CD4-positive, alpha-beta T cell (primary cell): Measurements from ENCODE around the gene EDEM3. TPM values are rescaled to one million over a fixed set of nuclear protein-coding genes. Genes with fewer than 3 reads are reported as not detected.
A peak's percentile ranks its signal among the peaks of the same experiment; 100 is the strongest.

ENCODE experiments used
- ATAC-seq: fragments of 200-7000 bp; cut with Tn5 transposase; one replicate; pipeline ENCODE4 v1.10.0; 2022; ENCODE audit warnings: mild to moderate bottlenecking; ENCODE audit not compliant: poor library complexity
- CTCF ChIA-PET: fragments of 350-600 bp; sonication (Branson Sonifier 250); formaldehyde crosslinking; loops from one replicate; lab custom pipeline; 2021; ENCODE audit warnings: antibody characterized with exemption, inconsistent platforms; lab: Charles Lee
- POLR2A ChIA-PET: fragments of 350-600 bp; sonication (Branson Sonifier 250); formaldehyde crosslinking; loops from one replicate; lab custom pipeline; 2021; ENCODE audit warnings: antibody characterized with exemption, inconsistent platforms; lab: Charles Lee
- DNase-seq, 14 experiments: peaks; one replicate each; pipeline ENCODE4 v3.0.0-alpha.2; 2013 to 2020; ENCODE audit warnings: mixed read lengths in 2 of 14
- H3K27ac ChIP-seq, 2 donors: one replicate each; pipeline versions ENCODE4 v1.5.1 to v1.7.0; 2013; ENCODE audit warnings: low read length in 2 of 2, low read depth in 1 of 2, mild to moderate bottlenecking in 1 of 2
- H3K27me3 ChIP-seq, 2 experiments: 1 replicate in 1 of 2; 2 replicates in 1 of 2; pipeline versions ENCODE4 v1.6.1 to v1.7.0; 2013; ENCODE audit warnings: low read length in 2 of 2, control low read depth in 1 of 2, mild to moderate bottlenecking in 1 of 2, moderate library complexity in 1 of 2; ENCODE audit not compliant: insufficient read depth in 2 of 2, control insufficient read depth in 1 of 2
- H3K36me3 ChIP-seq: one replicate; pipeline ENCODE4 v1.6.1; 2013; ENCODE audit warnings: low read length, control low read depth; ENCODE audit not compliant: insufficient read depth
- H3K4me1 ChIP-seq: one replicate; pipeline ENCODE4 v1.6.1; 2013; ENCODE audit warnings: low read length, control low read depth; ENCODE audit not compliant: insufficient read depth
- H3K4me3 ChIP-seq: one replicate; pipeline ENCODE4 v1.5.1; 2013; ENCODE audit warnings: mild to moderate bottlenecking, low read length, moderate library complexity
- H3K9me3 ChIP-seq, 2 experiments: 1 replicate in 1 of 2; 2 replicates in 1 of 2; pipeline versions ENCODE4 v1.6.1 to v1.7.0; 2013; ENCODE audit warnings: low read length in 2 of 2, mild to moderate bottlenecking in 2 of 2, control low read depth in 1 of 2, moderate library complexity in 1 of 2; ENCODE audit not compliant: control insufficient read depth in 1 of 2, insufficient read depth in 1 of 2
- H3K27ac Mint-ChIP-seq: one replicate; pipeline ENCODE4 v1.8.0; 2020; ENCODE audit warnings: mixed read lengths
- H3K27me3 Mint-ChIP-seq: one replicate; pipeline ENCODE4 v1.8.0; 2021; ENCODE audit warnings: mixed read lengths
- H3K36me3 Mint-ChIP-seq: one replicate; pipeline ENCODE4 v1.8.0; 2021; ENCODE audit warnings: low read depth, mixed read lengths
- H3K4me1 Mint-ChIP-seq: one replicate; pipeline ENCODE4 v1.8.0; 2021; ENCODE audit warnings: low read depth, mixed read lengths
- H3K4me3 Mint-ChIP-seq: one replicate; pipeline ENCODE4 v1.8.0; 2020; ENCODE audit warnings: mild to moderate bottlenecking, mixed read lengths
- H3K9me3 Mint-ChIP-seq: one replicate; pipeline ENCODE4 v1.8.0; 2020; ENCODE audit warnings: mixed read lengths
- intact Hi-C, 2 experiments: fragments of 100-400 bp; cut with DNase I in 1 of 2; cut with micrococcal nuclease in 1 of 2; formaldehyde crosslinking; loops; one replicate each; pipeline versions ENCODE4 v1.15.1 to v1.9.0; 2023 to 2025; cut with DNase I, micrococcal nuclease
- total RNA-seq, 174 experiments: library from RNA in 2 of 174; stranded (reverse) in 2 of 174; gene quantifications; one replicate each; pipeline ENCODE4 v1.2.3 and lab custom pipeline; 2021 to 2026
- TF ChIP-seq, protein P1 (sequence below): fragments of 200-600 bp; IDR thresholded peaks from one replicate; pipeline ENCODE4 v1.8.0; 2022; ENCODE audit warnings: antibody characterized with exemption, mild to moderate bottlenecking

Gene EDEM3
- total RNA-seq, 2 experiments from 2014 or later = 19.9 to 20.0 TPM

DNA sequence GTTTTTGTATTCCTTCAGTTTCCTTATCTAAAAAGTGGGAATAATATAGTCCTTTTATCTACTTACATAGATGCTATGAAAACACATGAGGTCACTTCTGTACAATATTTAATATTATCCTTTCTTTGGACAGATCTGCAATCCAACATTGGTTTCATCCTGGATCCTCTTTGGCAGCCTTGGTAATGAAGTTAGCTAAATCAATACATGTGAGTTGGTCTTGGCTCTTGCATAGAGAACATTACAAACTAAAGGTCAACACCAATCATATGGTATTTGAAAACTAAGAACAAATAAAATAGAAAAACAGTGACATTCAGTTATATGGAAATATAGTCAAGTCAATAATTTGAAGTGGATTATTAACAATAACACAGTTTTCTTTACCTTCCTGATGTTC lies 3.2 kb upstream of the EDEM3 start:
- no peaks in the 10 kb centered on the region for H3K9me3 Mint-ChIP-seq
- TF ChIP-seq, protein P1, sequence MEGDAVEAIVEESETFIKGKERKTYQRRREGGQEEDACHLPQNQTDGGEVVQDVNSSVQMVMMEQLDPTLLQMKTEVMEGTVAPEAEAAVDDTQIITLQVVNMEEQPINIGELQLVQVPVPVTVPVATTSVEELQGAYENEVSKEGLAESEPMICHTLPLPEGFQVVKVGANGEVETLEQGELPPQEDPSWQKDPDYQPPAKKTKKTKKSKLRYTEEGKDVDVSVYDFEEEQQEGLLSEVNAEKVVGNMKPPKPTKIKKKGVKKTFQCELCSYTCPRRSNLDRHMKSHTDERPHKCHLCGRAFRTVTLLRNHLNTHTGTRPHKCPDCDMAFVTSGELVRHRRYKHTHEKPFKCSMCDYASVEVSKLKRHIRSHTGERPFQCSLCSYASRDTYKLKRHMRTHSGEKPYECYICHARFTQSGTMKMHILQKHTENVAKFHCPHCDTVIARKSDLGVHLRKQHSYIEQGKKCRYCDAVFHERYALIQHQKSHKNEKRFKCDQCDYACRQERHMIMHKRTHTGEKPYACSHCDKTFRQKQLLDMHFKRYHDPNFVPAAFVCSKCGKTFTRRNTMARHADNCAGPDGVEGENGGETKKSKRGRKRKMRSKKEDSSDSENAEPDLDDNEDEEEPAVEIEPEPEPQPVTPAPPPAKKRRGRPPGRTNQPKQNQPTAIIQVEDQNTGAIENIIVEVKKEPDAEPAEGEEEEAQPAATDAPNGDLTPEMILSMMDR = no peak
- no peak overlapping the region for H3K4me3 Mint-ChIP-seq
- H3K27ac ChIP-seq = no peak overlapping the region
- no peaks in the 10 kb centered on the region for H3K9me3 ChIP-seq
- DNase-seq (no peak), ATAC-seq (no peak)
- intact Hi-C loops = loop anchor here (5.0 to 10.0 kb wide), 6 partner anchors 289 to 1617 kb away; partner anchors contain the start of genes ARPC5 (in 2 of the 2), IVNS1ABP (in 1 of the 2), ODR4 (in 1 of the 2) and RNF2 (in 1 of the 2)
- peaks cover 25% of the 10 kb centered on the region for H3K4me1 Mint-ChIP-seq
- H3K27me3 Mint-ChIP-seq = no peaks in the 10 kb centered on the region
- no peak overlapping the region for H3K27ac Mint-ChIP-seq
- POLR2A ChIA-PET = no interaction called here
- CTCF ChIA-PET = no interaction called here
- peaks cover 20% of the 10 kb centered on the region for H3K36me3 Mint-ChIP-seq
- H3K4me3 ChIP-seq = no peak overlapping the region
- H3K4me1 ChIP-seq = peaks cover 5% of the 10 kb centered on the region
- H3K36me3 ChIP-seq = no peaks in the 10 kb centered on the region
- no peaks in the 10 kb centered on the region for H3K27me3 ChIP-seq

DNA sequence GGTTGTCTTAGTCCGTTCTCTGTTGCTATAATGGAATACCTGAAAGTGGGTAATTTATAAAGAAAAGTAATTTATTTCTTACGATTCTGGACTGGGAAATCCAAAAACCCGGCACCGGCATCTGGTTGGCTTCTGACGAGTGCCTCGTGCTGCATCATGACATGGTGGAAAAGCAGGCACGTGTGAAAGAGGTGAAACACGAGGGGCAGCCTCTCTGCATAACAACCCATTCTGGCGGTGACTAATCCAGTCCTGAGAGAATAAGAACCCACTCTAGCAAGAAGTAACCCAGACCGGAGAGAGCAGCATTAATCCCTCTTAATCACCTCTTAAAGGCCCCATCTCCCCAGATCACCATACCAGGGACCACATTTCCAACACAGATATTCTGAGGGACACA lies 2.7 kb upstream of the EDEM3 start:
- Histone ChIP-seq H3K27ac (no peak overlapping the region), H3K27me3 (no peaks in the 10 kb centered on the region), H3K4me3 (no peak overlapping the region), H3K36me3 (no peaks in the 10 kb centered on the region), H3K4me1 (peaks cover 8% of the 10 kb centered on the region), H3K9me3 (no peaks in the 10 kb centered on the region)
- Mint-ChIP-seq H3K27ac (no peak overlapping the region), H3K9me3 (no peaks in the 10 kb centered on the region), H3K4me1 (peaks cover 30% of the 10 kb centered on the region), H3K4me3 (no peak overlapping the region), H3K27me3 (no peaks in the 10 kb centered on the region), H3K36me3 (peaks cover 20% of the 10 kb centered on the region)
- TF ChIP-seq, protein P1 = no peak
- DNase-seq = no peak
- CTCF ChIA-PET = no interaction called here
- no peak for ATAC-seq
- POLR2A ChIA-PET = no interaction called here
- intact Hi-C loops = loop anchor here (5.0 to 10.0 kb wide), 6 partner anchors 290 to 1617 kb away; partner anchors contain the start of genes ARPC5 (in 2 of the 2), IVNS1ABP (in 1 of the 2), ODR4 (in 1 of the 2) and RNF2 (in 1 of the 2)

DNA sequence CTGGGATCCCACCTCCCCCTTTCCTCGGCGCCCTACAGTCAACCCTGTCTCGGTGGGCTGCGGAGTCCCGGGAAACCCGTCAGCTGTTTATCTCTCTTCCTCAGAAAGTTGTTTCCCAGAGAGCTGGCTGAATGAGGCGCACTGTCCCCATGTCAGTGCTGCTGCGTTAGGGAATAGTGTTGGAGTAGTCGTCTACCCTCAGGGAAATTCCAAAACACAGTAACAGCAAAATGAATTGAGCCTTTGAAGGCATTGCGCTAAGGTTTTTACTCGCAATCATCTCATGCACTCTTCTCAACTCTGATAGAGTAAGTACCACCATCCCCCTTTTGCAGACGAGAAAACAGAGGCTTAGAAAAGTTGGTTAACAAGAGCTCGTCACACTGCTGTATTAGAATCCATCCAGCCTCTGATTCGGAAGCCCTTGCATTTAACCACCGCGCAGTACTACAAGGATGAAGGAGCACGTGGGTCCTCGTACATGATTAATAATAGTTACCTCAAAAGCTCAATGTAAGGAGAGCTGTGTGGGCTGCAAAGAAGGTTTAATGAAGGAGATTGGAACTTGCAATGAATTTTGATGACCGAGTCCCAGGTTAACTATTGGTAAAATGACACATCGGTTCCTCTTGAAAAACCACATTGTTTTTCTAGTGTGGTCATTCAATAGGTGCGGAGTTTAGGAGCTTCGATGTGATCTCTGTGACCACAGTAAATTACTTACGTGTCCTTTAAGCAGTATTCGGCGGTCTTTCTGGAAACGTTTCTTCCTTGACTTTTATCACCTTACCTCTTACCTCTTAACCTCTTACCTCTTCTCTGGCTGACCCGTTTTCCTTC lies 788 bp upstream of the EDEM3 start:
- ATAC-seq = peak; percentile 0

More for the DNA sequence above, 788 bp upstream of the EDEM3 start:
- no peaks in the 10 kb centered on the region for H3K36me3 ChIP-seq
- intact Hi-C loops = loop anchor here (2.0 to 10.0 kb wide), 7 partner anchors 292 to 1619 kb away; partner anchors contain the start of genes ARPC5 (in 2 of the 2), SWT1 (in 2 of the 2), TRMT1L (in 2 of the 2) and IVNS1ABP (in 1 of the 2)
- TF ChIP-seq, protein P1 = no peak
- H3K4me3 ChIP-seq = peak overlapping the region; percentile 96
- Mint-ChIP-seq H3K4me3 (peak overlapping the region; percentile 92), H3K4me1 (peaks cover 44% of the 10 kb centered on the region), H3K9me3 (no peaks in the 10 kb centered on the region), H3K36me3 (peaks cover 20% of the 10 kb centered on the region), H3K27ac (peak overlapping the region; percentile 87), H3K27me3 (no peaks in the 10 kb centered on the region)
- CTCF ChIA-PET = interaction anchor here (0.9 to 4.4 kb wide), 5 partner anchors 12 to 1620 kb away, joined by 3 to 16 read pairs (median 4); partner anchors contain the start of gene TPR
- no peaks in the 10 kb centered on the region for H3K9me3 ChIP-seq
- peak overlapping the region; percentile 90 to 95 for H3K27ac ChIP-seq
- H3K4me1 ChIP-seq = peaks cover 8% of the 10 kb centered on the region
- H3K27me3 ChIP-seq = no peaks in the 10 kb centered on the region
- peak in 6 of 14 experiments; percentile 4 to 51 (median 18) for DNase-seq
- POLR2A ChIA-PET = interaction anchor here (0.6 to 4.8 kb wide), 13 partner anchors 10 to 1620 kb away, joined by 3 to 60 read pairs (median 6); partner anchors contain the start of genes ODR4, RNF2, SWT1 and TPR
